GM12864 (cell line): Measurements from ENCODE around the gene B4GALNT3.

Source experiments
- DNase-seq: peaks from one replicate; pipeline ENCODE4 v3.0.0-alpha.2; 2011; ENCODE audit warnings: low read depth
- H3K4me3 ChIP-seq: 2 replicates; pipeline ENCODE4 v1.5.1; 2011; ENCODE audit warnings: mild to moderate bottlenecking, low read depth, low read length, control low read depth
- CTCF ChIP-seq: IDR thresholded peaks from 2 replicates; pipeline ENCODE4 v1.5.1; 2011; ENCODE audit warnings: low read depth, mild to moderate bottlenecking, moderate library complexity, low read length, control low read depth, inconsistent platforms; ENCODE audit errors: missing control alignments

Gene B4GALNT3

GRCh38 chr12:449203-449602 is 10.5 kb upstream of the B4GALNT3 start:
- DNase-seq, result no peak
- no peak overlapping the region for H3K4me3 ChIP-seq
- no peak for TF ChIP-seq CTCF

GRCh38 chr12:450438-450837 is 9.3 kb upstream of the B4GALNT3 start:
- no peak overlapping the region for H3K4me3 ChIP-seq
- DNase-seq, result no peak
- no peak for TF ChIP-seq CTCF

GRCh38 chr12:452667-453210 is 7.0 kb upstream of the B4GALNT3 start:
- no peak for DNase-seq
- peak; percentile 66 for TF ChIP-seq CTCF
- no peak overlapping the region for H3K4me3 ChIP-seq

GRCh38 chr12:454833-455232 is 4.9 kb upstream of the B4GALNT3 start:
- no peak for DNase-seq
- no peak overlapping the region for H3K4me3 ChIP-seq
- TF ChIP-seq CTCF, result no peak

GRCh38 chr12:455821-456220 is 3.9 kb upstream of the B4GALNT3 start:
- no peak for DNase-seq
- no peak for TF ChIP-seq CTCF
- no peak overlapping the region for H3K4me3 ChIP-seq

GRCh38 chr12:457676-458075 is 2.1 kb upstream of the B4GALNT3 start:
- no peak for TF ChIP-seq CTCF

GRCh38 chr12:459050-459429 is 699 bp upstream of the B4GALNT3 start:
- no peak for TF ChIP-seq CTCF
- no peak for DNase-seq
- H3K4me3 ChIP-seq, result no peak overlapping the region; the same call in 1 of the 2 replicates

More at GRCh38 chr12:457676-458075, 2.1 kb upstream of the B4GALNT3 start:
- DNase-seq, result no peak
- no peak overlapping the region for H3K4me3 ChIP-seq
